Measurements from ENCODE around the gene PLGRKT.
"Not testable (repeated sequence)": the region's sequence is repeated elsewhere in the genome, so short reads cannot be mapped to it uniquely, and the experiment has no call there.

Gene PLGRKT

DNA sequence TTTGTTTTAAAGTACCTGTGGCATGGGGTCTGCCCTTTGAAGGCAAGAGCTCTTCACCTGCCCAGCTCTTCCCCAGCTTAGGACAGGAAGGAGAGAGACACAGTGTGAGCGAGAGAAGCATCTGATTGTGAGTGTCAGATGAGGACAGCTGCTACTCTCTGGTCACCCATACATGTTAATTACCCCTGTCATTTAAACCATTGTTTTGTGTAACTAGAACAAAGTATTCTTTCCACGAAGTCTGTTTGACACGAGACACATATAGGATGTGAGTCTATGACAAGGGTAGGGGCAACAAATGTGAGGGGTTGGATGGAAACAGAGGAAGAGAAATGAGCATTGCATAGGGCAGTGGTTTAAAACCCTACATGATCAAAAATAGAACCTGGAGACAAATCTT is 9.6 kb upstream of the PLGRKT start:
- DNase-seq (ENCODE audit: low read depth), result no peak
- TF ChIP-seq, protein P1, sequence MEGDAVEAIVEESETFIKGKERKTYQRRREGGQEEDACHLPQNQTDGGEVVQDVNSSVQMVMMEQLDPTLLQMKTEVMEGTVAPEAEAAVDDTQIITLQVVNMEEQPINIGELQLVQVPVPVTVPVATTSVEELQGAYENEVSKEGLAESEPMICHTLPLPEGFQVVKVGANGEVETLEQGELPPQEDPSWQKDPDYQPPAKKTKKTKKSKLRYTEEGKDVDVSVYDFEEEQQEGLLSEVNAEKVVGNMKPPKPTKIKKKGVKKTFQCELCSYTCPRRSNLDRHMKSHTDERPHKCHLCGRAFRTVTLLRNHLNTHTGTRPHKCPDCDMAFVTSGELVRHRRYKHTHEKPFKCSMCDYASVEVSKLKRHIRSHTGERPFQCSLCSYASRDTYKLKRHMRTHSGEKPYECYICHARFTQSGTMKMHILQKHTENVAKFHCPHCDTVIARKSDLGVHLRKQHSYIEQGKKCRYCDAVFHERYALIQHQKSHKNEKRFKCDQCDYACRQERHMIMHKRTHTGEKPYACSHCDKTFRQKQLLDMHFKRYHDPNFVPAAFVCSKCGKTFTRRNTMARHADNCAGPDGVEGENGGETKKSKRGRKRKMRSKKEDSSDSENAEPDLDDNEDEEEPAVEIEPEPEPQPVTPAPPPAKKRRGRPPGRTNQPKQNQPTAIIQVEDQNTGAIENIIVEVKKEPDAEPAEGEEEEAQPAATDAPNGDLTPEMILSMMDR (conservative IDR thresholded peaks at IDR 0.05; ENCODE audit: control insufficient read depth, insufficient read depth, low read depth, low read length), result no peak
- no peak overlapping the region for H3K4me3 ChIP-seq (ENCODE audit: control insufficient read depth, low read depth, low read length)

DNA sequence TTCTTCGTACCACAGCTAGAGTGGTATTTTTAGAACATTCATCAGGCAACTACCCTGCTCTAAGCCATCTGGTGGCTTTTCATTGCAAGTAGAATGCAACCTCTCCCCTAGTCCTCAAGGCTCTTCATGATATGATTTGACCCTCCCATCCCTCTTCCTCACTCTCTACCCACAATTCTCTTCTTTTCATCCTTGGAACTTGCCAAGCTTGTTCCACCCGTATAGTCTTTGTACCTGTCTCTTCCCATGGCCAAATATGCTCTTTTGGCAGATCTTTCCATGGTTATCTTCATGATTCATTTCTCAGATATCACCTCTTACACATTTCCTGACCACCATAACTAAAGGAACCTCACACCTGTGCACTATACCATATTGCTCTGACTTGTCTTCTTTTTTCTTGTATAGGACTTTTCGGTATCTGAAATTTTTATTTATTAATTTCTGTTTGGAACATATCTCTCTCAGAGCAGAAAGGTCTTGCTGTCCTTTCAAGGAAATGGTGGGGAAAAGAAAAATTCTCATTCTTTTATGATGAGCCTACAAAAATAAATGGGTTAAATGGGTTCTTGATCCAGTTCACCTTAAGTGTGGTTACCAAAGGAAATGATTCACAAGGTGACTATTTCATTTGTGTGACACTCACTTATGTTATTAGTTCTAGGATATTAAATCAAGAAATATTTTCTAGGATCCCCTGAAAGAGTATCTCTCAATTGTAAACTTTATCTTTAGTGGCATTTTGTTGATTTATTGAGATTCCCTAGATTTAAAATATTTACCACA is 8.9 kb upstream of the PLGRKT start:
- no peak for DNase-seq (ENCODE audit: low read depth)
- TF ChIP-seq, protein P1 (conservative IDR thresholded peaks at IDR 0.05; ENCODE audit: control insufficient read depth, insufficient read depth, low read depth, low read length), result no peak

DNA sequence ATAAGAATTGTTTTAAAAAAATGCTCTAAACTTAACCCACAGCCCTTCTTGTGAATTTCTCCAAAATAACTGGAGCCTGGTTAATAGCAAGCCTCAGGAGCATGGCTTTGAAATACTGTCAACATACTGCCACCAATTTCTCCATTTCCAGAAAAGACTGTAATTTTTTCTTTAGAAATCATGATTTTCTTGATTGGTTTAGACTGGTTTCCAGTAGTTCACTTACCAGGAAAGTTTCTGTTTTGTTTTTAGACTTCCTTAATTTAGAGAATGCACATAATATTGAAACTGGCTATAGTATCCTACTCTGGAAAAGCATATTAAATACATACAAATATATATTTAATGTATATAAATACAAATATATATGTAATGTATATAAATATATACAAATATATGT is 8.2 kb upstream of the PLGRKT start:
- H3K4me3 ChIP-seq (ENCODE audit: control insufficient read depth, low read depth, low read length), result no peak overlapping the region
- no peak for DNase-seq (ENCODE audit: low read depth)
- TF ChIP-seq, protein P1 (conservative IDR thresholded peaks at IDR 0.05; ENCODE audit: control insufficient read depth, insufficient read depth, low read depth, low read length), result no peak

More for the DNA sequence above, 8.9 kb upstream of the PLGRKT start:
- no peak overlapping the region for H3K4me3 ChIP-seq (ENCODE audit: control insufficient read depth, low read depth, low read length)

DNA sequence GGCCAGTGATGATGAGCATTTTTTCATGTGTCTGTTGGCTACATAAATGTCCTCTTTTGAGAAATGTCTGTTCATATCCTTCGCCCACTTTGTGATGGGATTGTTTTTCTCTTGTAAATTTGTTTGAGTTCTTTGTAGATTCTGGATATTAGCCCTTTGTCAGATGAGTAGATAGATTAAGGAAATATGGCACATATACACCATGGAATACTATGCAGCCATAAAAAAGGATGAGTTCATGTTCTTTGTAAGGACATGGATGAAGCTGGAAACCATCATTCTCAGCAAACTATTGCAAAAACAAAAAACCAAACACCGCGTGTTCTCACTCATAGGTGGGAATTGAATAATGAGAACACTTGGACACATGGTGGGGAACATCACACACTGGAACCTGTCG is 7.4 kb upstream of the PLGRKT start:
- H3K4me3 ChIP-seq (ENCODE audit: control insufficient read depth, low read depth, low read length); DNase-seq (ENCODE audit: low read depth): not testable (repeated sequence)

DNA sequence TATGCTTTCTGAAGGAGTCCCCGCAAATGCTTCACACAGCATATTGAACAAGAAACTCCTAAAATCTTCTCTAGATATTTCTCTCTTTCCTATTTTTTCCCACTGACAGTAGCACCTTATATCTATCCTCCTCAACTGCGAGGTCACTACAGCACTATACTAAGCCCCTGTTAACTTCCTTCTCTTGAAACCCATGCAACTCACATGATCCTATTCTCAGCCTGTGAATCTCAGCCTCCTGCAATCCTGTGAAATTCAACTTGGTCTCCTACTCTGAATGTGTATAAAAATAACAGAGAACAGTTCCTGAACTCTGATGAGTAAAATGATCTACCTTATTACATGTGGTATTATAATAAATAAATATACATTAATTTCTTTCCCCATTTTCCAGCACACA is 6.1 kb upstream of the PLGRKT start:
- TF ChIP-seq, protein P1 (conservative IDR thresholded peaks at IDR 0.05; ENCODE audit: control insufficient read depth, insufficient read depth, low read depth, low read length), result no peak
- no peak for DNase-seq (ENCODE audit: low read depth)
- H3K4me3 ChIP-seq (ENCODE audit: control insufficient read depth, low read depth, low read length), result no peak overlapping the region

DNA sequence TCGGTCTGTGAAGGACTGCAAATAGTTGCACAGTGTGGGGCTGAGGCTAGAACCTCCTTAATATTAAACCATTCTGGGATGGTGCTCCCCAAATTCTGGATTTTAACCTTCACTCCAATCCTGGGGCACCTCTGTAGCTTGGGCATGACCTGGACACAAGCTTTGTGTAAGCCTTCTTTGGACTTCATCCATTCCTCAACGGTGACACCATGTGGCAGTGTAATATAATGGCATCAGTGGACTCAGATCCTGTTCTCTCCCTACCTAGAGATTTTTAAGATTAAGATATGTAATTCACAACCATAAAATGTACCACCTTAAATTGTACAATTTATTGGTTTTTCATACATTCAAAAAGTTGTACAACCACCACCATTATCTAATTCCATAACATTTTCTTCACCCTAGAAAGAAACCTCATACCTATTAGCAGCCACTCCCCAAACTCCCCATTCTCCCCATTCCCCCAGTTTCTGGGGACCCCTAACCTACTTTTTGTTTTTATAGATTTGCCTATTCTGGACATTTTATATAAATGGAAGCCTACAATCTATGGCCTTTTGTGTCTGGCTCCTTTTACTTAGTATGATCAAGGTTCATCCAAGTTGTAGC is 4.8 kb upstream of the PLGRKT start:
- peak; percentile 73 for DNase-seq (ENCODE audit: low read depth)
- H3K4me3 ChIP-seq (ENCODE audit: control insufficient read depth, low read depth, low read length), result no peak overlapping the region
- TF ChIP-seq, protein P1 (conservative IDR thresholded peaks at IDR 0.05; ENCODE audit: control insufficient read depth, insufficient read depth, low read depth, low read length), result peak; percentile 57

DNA sequence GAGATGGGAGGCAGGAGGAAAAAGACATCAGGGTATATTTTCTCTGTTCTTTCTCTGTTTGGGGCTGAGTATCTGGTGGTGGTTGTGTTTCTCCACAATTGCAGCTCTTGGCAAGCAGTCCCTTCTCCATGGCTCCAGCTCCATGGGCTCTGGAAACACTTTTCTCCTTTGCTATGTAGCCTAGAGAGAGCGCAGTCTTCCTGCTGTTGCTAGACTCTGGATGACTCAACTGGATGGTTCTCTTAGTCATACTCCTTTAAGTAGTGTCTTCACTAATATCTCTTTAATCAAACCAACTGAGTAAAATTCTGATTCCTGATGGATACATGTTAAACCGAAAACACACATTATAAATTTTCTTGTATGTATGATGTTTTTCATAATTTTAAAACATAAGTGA is 3.3 kb upstream of the PLGRKT start:
- TF ChIP-seq, protein P1 (conservative IDR thresholded peaks at IDR 0.05; ENCODE audit: control insufficient read depth, insufficient read depth, low read depth, low read length), result no peak
- H3K4me3 ChIP-seq (ENCODE audit: control insufficient read depth, low read depth, low read length), result no peak overlapping the region
- DNase-seq (ENCODE audit: low read depth), result peak; percentile 78
